AG09309 (cell line): Measurements from ENCODE around the gene FBLN1.

Experiments
- DNase-seq: peaks from one replicate; pipeline ENCODE4 v3.0.0-alpha.2; 2010; ENCODE audit warnings: low read depth
- H3K4me3 ChIP-seq: 2 replicates; pipeline ENCODE4 v1.5.1; 2011; ENCODE audit warnings: mild to moderate bottlenecking, low read depth, low read length, moderate library complexity; ENCODE audit not compliant: control insufficient read depth
- TF ChIP-seq, protein P1 (sequence below): IDR thresholded peaks from 2 replicates; pipeline ENCODE4 v1.5.1; 2011; ENCODE audit warnings: mild to moderate bottlenecking, low read depth, low read length, inconsistent platforms; ENCODE audit not compliant: insufficient read depth, control insufficient read depth; ENCODE audit errors: missing control alignments

FBLN1 gene

DNA sequence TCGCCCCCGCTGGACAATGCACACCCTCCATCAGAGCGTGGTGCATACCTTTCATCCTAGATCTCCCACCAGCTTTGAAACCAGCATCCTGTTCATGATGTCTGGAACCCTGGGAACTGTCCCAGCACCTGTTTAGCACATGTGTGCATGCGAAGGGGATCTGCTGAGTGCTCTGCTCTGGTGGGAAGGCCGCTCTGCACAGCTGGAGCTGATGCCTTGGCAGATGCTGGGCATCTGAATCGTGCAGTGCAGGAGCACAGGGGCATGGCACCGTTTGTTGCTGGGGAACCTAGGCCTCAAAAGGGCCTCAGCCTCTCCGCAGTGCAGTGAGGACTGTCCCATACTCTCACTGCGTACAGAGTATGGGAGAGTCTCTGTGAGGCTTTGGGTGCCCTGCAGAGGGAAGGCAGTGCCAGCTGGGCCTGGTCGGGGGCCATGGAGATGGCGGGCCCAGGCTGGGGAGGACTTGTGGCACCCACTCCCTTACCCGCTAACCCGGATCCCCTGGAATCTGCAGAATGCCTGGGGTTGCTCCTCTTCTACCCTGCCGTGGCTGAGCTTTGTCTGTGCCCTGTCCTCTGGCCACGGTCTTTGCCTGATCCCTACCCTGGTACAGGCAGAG is 96.0 kb downstream of the FBLN1 start:
- no peak overlapping the region for H3K4me3 ChIP-seq
- no peak for DNase-seq
- TF ChIP-seq, protein P1, sequence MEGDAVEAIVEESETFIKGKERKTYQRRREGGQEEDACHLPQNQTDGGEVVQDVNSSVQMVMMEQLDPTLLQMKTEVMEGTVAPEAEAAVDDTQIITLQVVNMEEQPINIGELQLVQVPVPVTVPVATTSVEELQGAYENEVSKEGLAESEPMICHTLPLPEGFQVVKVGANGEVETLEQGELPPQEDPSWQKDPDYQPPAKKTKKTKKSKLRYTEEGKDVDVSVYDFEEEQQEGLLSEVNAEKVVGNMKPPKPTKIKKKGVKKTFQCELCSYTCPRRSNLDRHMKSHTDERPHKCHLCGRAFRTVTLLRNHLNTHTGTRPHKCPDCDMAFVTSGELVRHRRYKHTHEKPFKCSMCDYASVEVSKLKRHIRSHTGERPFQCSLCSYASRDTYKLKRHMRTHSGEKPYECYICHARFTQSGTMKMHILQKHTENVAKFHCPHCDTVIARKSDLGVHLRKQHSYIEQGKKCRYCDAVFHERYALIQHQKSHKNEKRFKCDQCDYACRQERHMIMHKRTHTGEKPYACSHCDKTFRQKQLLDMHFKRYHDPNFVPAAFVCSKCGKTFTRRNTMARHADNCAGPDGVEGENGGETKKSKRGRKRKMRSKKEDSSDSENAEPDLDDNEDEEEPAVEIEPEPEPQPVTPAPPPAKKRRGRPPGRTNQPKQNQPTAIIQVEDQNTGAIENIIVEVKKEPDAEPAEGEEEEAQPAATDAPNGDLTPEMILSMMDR, result no peak

DNA sequence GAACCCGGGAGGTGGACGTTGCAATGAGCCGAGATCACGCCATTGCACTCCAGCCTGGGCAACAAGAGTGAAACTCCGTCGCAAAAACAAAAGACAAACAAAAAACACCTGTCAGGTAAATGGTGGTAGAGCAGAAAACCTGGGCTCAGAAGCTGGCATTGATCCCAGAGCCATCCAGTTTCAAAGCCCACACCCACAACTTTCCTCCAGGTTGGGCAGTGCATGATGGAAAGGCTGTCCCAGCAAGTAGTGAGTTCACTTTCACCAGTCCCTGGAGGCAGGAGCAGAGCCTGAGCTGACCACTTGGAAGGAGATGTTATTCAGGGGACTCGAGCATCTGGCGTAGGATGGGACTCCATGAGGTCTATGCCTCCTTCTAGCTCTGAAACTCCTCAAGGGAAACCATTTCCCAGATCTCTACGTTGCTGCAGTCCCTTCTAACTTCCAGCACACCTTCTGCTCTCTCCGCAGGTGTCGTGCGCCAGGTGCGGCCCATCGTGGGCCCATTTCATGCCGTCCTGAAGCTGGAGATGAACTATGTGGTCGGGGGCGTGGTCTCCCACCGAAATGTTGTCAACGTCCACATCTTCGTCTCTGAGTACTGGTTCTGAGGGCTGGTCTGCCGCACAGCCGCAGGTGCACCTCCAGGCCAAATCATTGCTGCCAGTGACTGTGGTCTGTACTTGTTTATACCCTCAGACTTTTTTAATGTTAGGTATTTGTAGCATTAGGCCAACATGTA is 97.3 kb downstream of the FBLN1 start:
- DNase-seq, result no peak

DNA sequence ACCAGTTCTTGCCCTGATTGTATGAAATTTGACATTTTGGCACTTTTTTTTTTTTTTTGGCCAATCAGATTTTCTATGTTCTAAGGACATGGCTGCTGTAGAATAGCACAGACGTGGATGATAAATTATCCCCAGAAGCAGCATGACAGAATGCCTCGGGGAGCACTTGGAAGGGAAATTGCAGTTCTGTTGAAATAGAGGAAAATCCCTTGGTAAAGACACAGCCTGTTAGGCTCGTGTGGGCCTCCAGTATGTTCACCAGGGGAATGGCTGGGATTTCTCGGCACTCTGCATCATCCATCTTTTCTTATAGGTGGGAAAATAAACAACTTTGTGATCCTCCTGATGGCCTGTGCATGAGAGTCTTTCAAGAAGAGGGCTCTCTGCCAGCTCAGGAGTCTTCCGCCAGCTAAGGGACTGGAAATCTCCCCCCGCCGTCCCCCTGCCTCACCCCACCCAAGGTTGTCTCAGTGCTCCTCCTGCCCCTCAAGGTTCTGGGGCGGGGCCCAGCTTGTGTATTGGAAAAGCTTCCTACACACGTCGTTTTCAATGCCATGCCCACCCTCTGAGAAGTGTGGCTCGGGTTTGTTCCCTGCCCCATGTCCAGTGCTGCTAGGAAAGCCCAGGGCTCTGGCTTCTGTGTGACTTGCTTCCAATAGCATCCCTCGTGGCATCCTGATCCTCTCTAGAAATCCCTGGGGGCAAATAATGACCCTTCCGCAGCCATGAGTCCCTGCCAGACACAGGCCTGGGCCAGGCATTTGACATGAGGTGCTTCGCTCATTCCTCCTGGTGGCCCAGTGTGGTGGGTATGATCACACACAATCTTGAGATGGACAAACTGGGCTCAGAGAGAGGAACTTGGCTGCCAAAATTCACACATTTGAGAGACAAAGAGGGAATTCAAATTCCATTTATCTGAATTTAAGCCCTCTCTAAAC is 98.4 kb downstream of the FBLN1 start:
- TF ChIP-seq, protein P1, result no peak
- no peak overlapping the region for H3K4me3 ChIP-seq
- DNase-seq, result no peak

More for the DNA sequence above, 97.3 kb downstream of the FBLN1 start:
- TF ChIP-seq, protein P1, result no peak
- H3K4me3 ChIP-seq, result no peak overlapping the region

DNA sequence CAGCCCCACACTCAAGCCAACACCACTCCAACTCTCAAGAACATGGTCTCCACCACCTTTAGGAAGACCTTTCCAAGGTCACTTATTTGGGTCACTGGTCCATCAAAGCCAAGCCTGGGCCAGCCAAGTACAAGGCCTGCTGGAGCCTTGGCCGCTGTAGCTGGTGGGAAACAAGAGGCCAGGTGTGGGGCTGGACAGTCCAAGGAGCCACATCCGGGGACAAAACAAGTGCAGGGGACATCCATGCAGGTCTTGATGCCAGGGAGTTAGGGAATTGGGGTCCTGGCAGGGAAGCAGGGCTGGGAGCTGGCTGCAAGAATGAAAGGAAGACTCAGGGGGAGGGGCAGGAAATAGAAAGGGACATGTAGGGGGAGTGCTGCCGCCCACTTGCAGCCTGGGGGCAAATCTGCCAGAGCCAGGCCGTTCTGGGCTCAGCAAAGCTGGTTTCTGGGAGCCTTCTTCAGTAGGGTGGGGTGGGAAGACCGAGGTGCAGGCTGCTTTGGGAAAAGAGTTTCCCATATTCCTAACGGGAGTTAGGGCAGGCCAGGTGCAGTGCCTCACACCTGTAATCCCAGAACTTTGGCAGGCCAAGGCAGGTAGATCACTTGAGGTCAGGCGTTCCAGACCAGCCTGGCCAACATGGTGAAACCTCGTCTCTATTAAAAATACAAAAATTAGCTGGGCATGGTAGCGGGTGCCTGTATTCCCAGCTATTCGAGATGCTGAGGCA is 99.5 kb downstream of the FBLN1 start:
- no peak for DNase-seq
- no peak overlapping the region for H3K4me3 ChIP-seq
- TF ChIP-seq, protein P1, result no peak

DNA sequence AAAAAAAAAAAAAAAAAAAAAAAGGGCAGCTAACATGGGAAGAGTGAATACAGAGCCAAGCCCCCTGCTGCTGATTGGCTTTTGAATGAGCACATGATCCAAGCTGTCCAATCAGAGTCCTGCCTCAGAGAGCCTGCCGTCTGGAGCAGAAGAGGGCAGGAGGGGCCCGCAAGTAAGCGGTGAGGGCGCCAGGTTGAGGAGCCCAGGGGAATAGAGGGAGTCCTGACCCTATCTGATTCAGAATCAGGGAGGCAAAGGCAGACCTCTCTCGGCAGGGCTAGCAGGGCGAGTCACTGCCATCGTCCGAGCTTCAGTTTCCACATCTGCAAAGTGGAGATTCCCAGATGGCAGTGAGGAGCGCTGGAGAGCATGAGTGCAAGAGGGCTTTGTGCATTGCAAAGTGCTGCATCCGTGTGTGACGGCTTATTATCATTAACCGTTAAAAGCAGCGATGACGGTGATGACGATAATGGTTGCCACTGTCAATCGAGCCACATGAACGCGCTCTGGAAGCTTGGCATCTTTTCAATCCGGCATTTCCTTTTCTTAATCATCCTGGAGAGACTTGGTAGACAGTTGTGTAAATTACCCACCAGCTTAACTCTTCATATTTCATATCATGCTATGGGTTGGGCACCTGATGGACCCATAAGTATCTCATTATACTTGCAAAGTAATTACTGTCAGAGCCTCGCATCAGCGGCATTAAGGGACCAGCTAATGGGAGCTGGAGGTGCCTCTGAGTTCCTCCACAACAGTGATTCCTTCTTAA is 100.3 kb downstream of the FBLN1 start:
- DNase-seq, result peak; percentile 42
- TF ChIP-seq, protein P1, result no peak

More for the DNA sequence above, 100.3 kb downstream of the FBLN1 start:
- H3K4me3 ChIP-seq, result peak overlapping the region; percentile 18
